ENCODE data around the gene MAT2B. TPM values are rescaled to one million over a fixed set of nuclear protein-coding genes. Genes with fewer than 3 reads are reported as not detected.

MAT2B gene
- total and polyA plus RNA-seq, 9 of the 15 experiments (the other 6 are each of a cell fraction or from before 2014, with no cell fraction given): 32.0 to 57.7 (median 43.6) TPM

GRCh38 chr5:163512526-163512925, 7.1 kb downstream of the MAT2B start:
- Histone ChIP-seq H3K36me3 (ENCODE audit: control insufficient read depth, insufficient read depth, low read length) (peaks cover 58% of the 10 kb centered on the region), H3K79me2 (ENCODE audit: control insufficient read depth, insufficient read depth, low read length) (peaks cover 49% of the 10 kb centered on the region)

More at GRCh38 chr5:163512526-163512925, 7.1 kb downstream of the MAT2B start:
- Histone ChIP-seq H3K27ac (ENCODE audit: extremely low read depth, low read depth, low read length) (no peak overlapping the region), H2AFZ (ENCODE audit: low read depth, low read length) (no peak overlapping the region), H3K4me3 (no peak overlapping the region), H3K4me2 (ENCODE audit: insufficient read depth, low read length) (no peak overlapping the region), H3K9ac (ENCODE audit: insufficient read depth in 1 of 2, low read depth in 2 of 2, low read length in 2 of 2) (no peak overlapping the region), H4K20me1 (replicated peaks; ENCODE audit: control insufficient read depth, insufficient read depth, low read length) (no peaks in the 10 kb centered on the region), H3K9me3 (replicated peaks; ENCODE audit: control insufficient read depth, insufficient read depth, low read depth, low read length) (no peaks in the 10 kb centered on the region), H3K9me1 (ENCODE audit: control insufficient read depth, insufficient read depth, low read length) (no peaks in the 10 kb centered on the region), H3K27me3 (ENCODE audit: control insufficient read depth in 2 of 2, insufficient read depth in 2 of 2, low read length in 2 of 2) (no peaks in the 10 kb centered on the region), H3K4me1 (replicated peaks in 1 of 2; ENCODE audit: control insufficient read depth in 2 of 2, insufficient read depth in 2 of 2, low read length in 2 of 2) (peaks cover 0 to 7% of the 10 kb centered on the region in 2 experiments; a peak in 2 of 5 replicates)
- intact Hi-C loops (cut with micrococcal nuclease): no loop called here
- TF ChIP-seq SIX5 (IDR thresholded peaks at IDR 0.05; ENCODE audit: borderline replicate concordance in 1 of 2, insufficient read depth in 1 of 2, low read depth in 1 of 2, low read length in 2 of 2) (no peak), ESRRA (IDR thresholded peaks at IDR 0.05; ENCODE audit: borderline replicate concordance, low read depth) (no peak), TCFL5 (CRISPR knock-in tag; conservative IDR thresholded peaks at IDR 0.05) (no peak), SIN3A (IDR thresholded peaks at IDR 0.05; ENCODE audit: borderline replicate concordance in 2 of 2, control insufficient read depth in 1 of 2, low read depth in 2 of 2, low read length in 2 of 2) (no peak), ZNF561 (CRISPR knock-in tag; conservative IDR thresholded peaks at IDR 0.05) (no peak), ETV1 (tag; conservative IDR thresholded peaks at IDR 0.05; ENCODE audit: low read depth) (no peak), PBX2 (CRISPR knock-in tag; IDR thresholded peaks at IDR 0.05; ENCODE audit: low read depth) (no peak), PBX2 (tag; conservative IDR thresholded peaks at IDR 0.05; ENCODE audit: low read depth) (no peak), ZNF445 (CRISPR knock-in tag; IDR thresholded peaks at IDR 0.05; ENCODE audit: low read depth) (no peak), FOXM1 (IDR thresholded peaks at IDR 0.05; ENCODE audit: low read depth) (no peak), FOXM1 (CRISPR knock-in tag; IDR thresholded peaks at IDR 0.05; ENCODE audit: low read depth) (no peak), THRA (IDR thresholded peaks at IDR 0.05) (no peak), IFI16 (CRISPR knock-in tag; IDR thresholded peaks at IDR 0.05) (no peak), SLC30A9 (CRISPR knock-in tag; IDR thresholded peaks at IDR 0.05) (no peak), ZKSCAN1 (IDR thresholded peaks at IDR 0.05; ENCODE audit: low read depth, low read length) (no peak)
- CTCF ChIA-PET (ENCODE audit: low intra/inter-chr PET ratio): no interaction called here
- POLR2A ChIA-PET: no interaction called here
- no peak for ATAC-seq
- 97% methylated on average over 5 of the region's 5 CpGs for WGBS (ENCODE audit: insufficient coverage, low coverage, missing lambda C conversion rate)
- in situ Hi-C loops (cut with MboI): loop anchor here (25.0 kb wide), 1 partner anchor 850 kb away; no protein-coding TSS in a partner anchor
- BruUV-seq (replicated peaks): no TSS peak
- FAIRE-seq: no peak
- no peak for DNase-seq (ENCODE audit: extremely low read depth in 1 of 4, low spot score in 3 of 4)

Data from K562 (cell line).